Neural crest cell (in vitro differentiated cells): Measurements from ENCODE around the gene PFKP. TPM values are rescaled to one million over a fixed set of nuclear protein-coding genes. Genes with fewer than 3 reads are reported as not detected.

Experiments
- DNase-seq: peaks from one replicate; pipeline ENCODE4 v3.0.0; 2021; ENCODE audit warnings: low read depth, mixed read lengths, low spot score
- H3K27ac Mint-ChIP-seq: one replicate; pipeline ENCODE4 v1.8.0; 2021; ENCODE audit warnings: mild to moderate bottlenecking, mixed read lengths; ENCODE audit not compliant: unreplicated experiment
- H3K27me3 Mint-ChIP-seq: 2 replicates; pipeline ENCODE4 v1.8.0; 2021; ENCODE audit warnings: low read depth, mild to moderate bottlenecking, mixed read lengths
- H3K36me3 Mint-ChIP-seq: 2 replicates; pipeline ENCODE4 v1.8.0; 2021; ENCODE audit warnings: low read depth, mild to moderate bottlenecking, mixed read lengths
- H3K4me1 Mint-ChIP-seq: 2 replicates; pipeline ENCODE4 v1.8.0; 2021; ENCODE audit warnings: mixed read lengths
- H3K4me3 Mint-ChIP-seq: one replicate; pipeline ENCODE4 v1.8.0; 2021; ENCODE audit warnings: mild to moderate bottlenecking, mixed read lengths
- H3K9me3 Mint-ChIP-seq: 2 replicates; pipeline ENCODE4 v1.8.0; 2021; ENCODE audit warnings: mixed read lengths
- CTCF ChIP-seq: fragments of 200-600 bp; sonication (generic); conservative IDR thresholded peaks from 2 replicates; pipeline ENCODE4 v1.5.0; 2021; ENCODE audit warnings: antibody characterized with exemption, mild to moderate bottlenecking
- total RNA-seq: library from RNA; stranded (reverse); gene quantifications from 2 replicates; pipeline ENCODE4 v1.2.1, GENCODE V29; 2021

Gene PFKP
- total RNA-seq, 1 donor from 2014 or later, result 18.9 TPM

- H3K27me3 Mint-ChIP-seq, result peaks cover 5% of the 10 kb centered on the region
- DNase-seq, result no peak
- peaks cover 3% of the 10 kb centered on the region for H3K4me1 Mint-ChIP-seq
- no peaks in the 10 kb centered on the region for H3K36me3 Mint-ChIP-seq
- H3K4me3 Mint-ChIP-seq, result no peak overlapping the region
- H3K9me3 Mint-ChIP-seq, result peaks cover 3% of the 10 kb centered on the region
- H3K27ac Mint-ChIP-seq, result no peak overlapping the region
- no peak for TF ChIP-seq CTCF
Observed at GRCh38 chr10:3031490-3031889, 35.9 kb upstream of the PFKP start.

DNA sequence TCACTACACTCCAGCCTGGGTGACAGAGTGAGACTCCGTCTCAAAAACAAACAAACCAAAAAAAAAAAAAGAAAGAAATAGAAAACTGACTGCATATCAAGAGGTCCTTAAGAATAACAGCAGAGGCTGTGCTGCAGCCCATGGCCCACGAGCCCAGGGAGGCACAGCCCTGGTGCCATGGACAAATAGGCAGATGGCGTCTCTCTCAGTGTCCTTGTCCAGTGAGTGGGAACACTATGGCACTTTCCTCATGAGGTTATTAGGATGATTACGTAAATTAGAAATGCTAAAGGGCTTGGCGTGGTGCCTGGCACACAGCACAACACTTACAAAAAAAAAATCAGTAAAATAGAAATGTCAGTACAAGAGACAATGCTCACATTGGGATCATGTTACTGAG lies 33.4 kb upstream of the PFKP start:
- Mint-ChIP-seq H3K4me1 (no peaks in the 10 kb centered on the region), H3K36me3 (peaks cover 4% of the 10 kb centered on the region), H3K27ac (no peak overlapping the region), H3K4me3 (no peak overlapping the region), H3K27me3 (peaks cover 5% of the 10 kb centered on the region), H3K9me3 (peaks cover 5% of the 10 kb centered on the region)
- TF ChIP-seq CTCF, result no peak
- DNase-seq, result no peak

DNA sequence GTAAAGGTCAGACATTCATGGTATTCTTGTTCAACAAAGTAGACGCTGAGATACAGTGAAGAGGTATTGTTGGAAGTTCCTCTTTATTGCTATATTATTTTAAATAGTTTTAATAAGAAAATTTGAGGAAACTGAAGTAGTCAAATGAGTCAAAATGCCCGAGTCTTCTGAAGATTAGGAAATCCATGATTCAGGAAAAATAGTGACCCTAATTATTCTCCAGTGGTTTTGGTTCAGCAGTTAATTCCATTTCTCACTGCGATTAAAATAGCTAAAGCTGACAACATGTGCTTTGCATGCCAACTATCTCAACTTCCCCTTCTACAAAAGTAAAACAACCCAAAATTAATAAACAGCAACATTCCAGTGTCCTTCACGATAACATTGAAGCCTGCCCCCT lies 32.7 kb upstream of the PFKP start:
- Mint-ChIP-seq H3K36me3 (peaks cover 5% of the 10 kb centered on the region), H3K4me1 (no peaks in the 10 kb centered on the region)
- no peak for TF ChIP-seq CTCF

GRCh38 chr10:3036155-3037021 lies 31.0 kb upstream of the PFKP start:
- H3K4me3 Mint-ChIP-seq, result no peak overlapping the region
- no peak for DNase-seq
- TF ChIP-seq CTCF, result no peak
- H3K4me1 Mint-ChIP-seq, result no peaks in the 10 kb centered on the region
- no peak overlapping the region for H3K27ac Mint-ChIP-seq
- peaks cover 8% of the 10 kb centered on the region for H3K36me3 Mint-ChIP-seq
- peaks cover 5% of the 10 kb centered on the region for H3K27me3 Mint-ChIP-seq
- peaks cover 8% of the 10 kb centered on the region for H3K9me3 Mint-ChIP-seq

More for the DNA sequence above, 32.7 kb upstream of the PFKP start:
- peaks cover 5% of the 10 kb centered on the region for H3K9me3 Mint-ChIP-seq
- H3K27ac Mint-ChIP-seq, result no peak overlapping the region
- no peak overlapping the region for H3K4me3 Mint-ChIP-seq
- peaks cover 5% of the 10 kb centered on the region for H3K27me3 Mint-ChIP-seq
- no peak for DNase-seq

DNA sequence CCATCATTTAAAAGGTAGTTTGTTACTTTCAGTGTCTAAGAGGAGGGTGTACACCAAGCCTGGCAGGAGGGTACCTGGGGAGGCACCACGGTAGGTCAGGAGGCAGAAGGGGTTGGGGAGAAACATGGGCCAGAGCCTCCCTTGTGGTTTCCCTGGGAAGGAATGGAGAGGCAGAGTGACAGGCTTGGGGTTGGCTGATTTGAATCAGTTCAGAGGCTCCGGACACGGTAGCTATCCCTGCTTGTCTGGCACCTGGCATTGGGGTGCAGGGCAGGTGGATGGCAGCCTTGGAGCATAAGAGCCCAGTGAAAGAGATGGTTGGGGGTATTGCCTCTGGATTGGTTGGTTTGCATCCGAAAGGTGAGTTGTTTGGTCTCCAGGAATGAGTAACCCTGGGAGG lies 30.2 kb upstream of the PFKP start:
- peaks cover 2% of the 10 kb centered on the region for H3K27me3 Mint-ChIP-seq
- H3K4me1 Mint-ChIP-seq, result no peaks in the 10 kb centered on the region
- H3K9me3 Mint-ChIP-seq, result peaks cover 8% of the 10 kb centered on the region
- peaks cover 8% of the 10 kb centered on the region for H3K36me3 Mint-ChIP-seq
- DNase-seq, result no peak
- no peak overlapping the region for H3K4me3 Mint-ChIP-seq
- H3K27ac Mint-ChIP-seq, result no peak overlapping the region
- TF ChIP-seq CTCF, result no peak
